ENCODE measurements around the gene ANAPC16. TPM values are rescaled to one million over a fixed set of nuclear protein-coding genes. Genes with fewer than 3 reads are reported as not detected.
A peak's percentile ranks its signal among the peaks of the same experiment; 100 is the strongest.

ANAPC16 gene
- total RNA-seq, 1 experiment from 2014 or later: 110 TPM

DNA sequence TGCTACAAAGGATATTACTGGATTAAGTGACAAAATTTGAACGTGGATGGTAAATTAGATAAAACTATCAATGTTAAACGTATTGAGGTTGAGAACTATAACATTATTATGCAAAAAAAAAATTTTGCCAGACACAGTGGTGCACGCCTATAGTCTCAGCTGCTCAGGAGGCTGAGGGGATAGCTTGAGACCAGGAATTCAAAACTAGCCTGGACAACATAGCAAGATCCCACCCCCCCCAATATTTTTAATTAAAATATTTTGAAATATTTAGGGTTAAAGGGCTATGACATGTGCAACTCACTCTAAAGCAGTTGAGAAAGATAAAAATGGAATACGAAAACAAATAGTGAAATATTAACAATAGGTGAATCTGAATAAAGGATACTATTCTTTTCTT is 45.1 kb upstream of the ANAPC16 start:
- intact Hi-C loops (cut with micrococcal nuclease): no loop called here
- Mint-ChIP-seq H3K9me3 (ENCODE audit: unreplicated experiment) (no peaks in the 10 kb centered on the region), H3K4me3 (ENCODE audit: unreplicated experiment) (no peak overlapping the region), H3K27ac (ENCODE audit: low read depth, unreplicated experiment) (peak overlapping the region; percentile 52), H3K4me1 (ENCODE audit: insufficient read depth, unreplicated experiment) (peaks cover 21% of the 10 kb centered on the region), H3K27me3 (ENCODE audit: insufficient read depth, unreplicated experiment) (no peaks in the 10 kb centered on the region), H3K36me3 (ENCODE audit: insufficient read depth, unreplicated experiment) (peaks cover 15% of the 10 kb centered on the region)
- BruUV-seq (replicated peaks): no TSS peak
- DNase-seq (ENCODE audit: unreplicated experiment): no peak
- TF ChIP-seq, protein P1, sequence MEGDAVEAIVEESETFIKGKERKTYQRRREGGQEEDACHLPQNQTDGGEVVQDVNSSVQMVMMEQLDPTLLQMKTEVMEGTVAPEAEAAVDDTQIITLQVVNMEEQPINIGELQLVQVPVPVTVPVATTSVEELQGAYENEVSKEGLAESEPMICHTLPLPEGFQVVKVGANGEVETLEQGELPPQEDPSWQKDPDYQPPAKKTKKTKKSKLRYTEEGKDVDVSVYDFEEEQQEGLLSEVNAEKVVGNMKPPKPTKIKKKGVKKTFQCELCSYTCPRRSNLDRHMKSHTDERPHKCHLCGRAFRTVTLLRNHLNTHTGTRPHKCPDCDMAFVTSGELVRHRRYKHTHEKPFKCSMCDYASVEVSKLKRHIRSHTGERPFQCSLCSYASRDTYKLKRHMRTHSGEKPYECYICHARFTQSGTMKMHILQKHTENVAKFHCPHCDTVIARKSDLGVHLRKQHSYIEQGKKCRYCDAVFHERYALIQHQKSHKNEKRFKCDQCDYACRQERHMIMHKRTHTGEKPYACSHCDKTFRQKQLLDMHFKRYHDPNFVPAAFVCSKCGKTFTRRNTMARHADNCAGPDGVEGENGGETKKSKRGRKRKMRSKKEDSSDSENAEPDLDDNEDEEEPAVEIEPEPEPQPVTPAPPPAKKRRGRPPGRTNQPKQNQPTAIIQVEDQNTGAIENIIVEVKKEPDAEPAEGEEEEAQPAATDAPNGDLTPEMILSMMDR (IDR thresholded peaks at IDR 0.05; ENCODE audit: unreplicated experiment): no peak
- ChIA-PET POLR2A (interaction anchor here (0.5 to 2.0 kb wide), 7 partner anchors 10 to 161 kb away, joined by 3 to 8 read pairs (median 3); partner anchors contain the start of gene ASCC1), CTCF (interaction anchor here (0.5 to 1.1 kb wide), 4 partner anchors 38 to 127 kb away, joined by 3 to 4 read pairs (median 3); no protein-coding TSS in a partner anchor)

DNA sequence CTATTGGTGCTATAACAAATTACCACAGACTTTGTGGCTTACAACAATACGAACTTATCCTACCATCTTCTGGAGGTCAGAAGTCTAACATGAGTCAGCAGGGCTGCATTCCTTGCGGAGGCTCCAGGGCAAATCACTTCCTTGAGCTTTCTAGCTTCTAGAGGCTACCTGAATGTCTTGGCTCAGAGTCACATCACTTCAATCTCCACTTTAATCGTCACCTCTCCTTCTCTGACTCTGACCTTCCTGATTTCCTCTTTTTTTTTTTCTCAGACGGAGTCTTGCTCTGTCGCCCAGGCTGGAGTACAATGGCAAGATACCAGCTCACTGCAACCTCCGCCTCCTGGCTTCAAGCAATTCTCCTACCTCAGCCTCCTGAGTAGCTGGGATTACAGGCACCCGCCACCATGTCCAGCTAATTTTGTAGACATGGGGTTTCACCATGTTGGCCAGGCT is 44.6 kb upstream of the ANAPC16 start:
- ChIA-PET POLR2A (interaction anchor here (0.6 to 2.0 kb wide), 7 partner anchors 11 to 161 kb away, joined by 3 to 8 read pairs (median 3); partner anchors contain the start of gene ASCC1), CTCF (interaction anchor here (0.5 to 1.1 kb wide), 6 partner anchors 14 to 127 kb away, joined by 3 to 6 read pairs (median 3); no protein-coding TSS in a partner anchor)
- Mint-ChIP-seq H3K27me3 (ENCODE audit: insufficient read depth, unreplicated experiment) (no peaks in the 10 kb centered on the region), H3K27ac (ENCODE audit: low read depth, unreplicated experiment) (peak overlapping the region; percentile 67), H3K4me1 (ENCODE audit: insufficient read depth, unreplicated experiment) (peaks cover 21% of the 10 kb centered on the region), H3K4me3 (ENCODE audit: unreplicated experiment) (peak overlapping the region; percentile 35), H3K36me3 (ENCODE audit: insufficient read depth, unreplicated experiment) (peaks cover 15% of the 10 kb centered on the region), H3K9me3 (ENCODE audit: unreplicated experiment) (no peaks in the 10 kb centered on the region)
- TF ChIP-seq, protein P1 (IDR thresholded peaks at IDR 0.05; ENCODE audit: unreplicated experiment): no peak
- intact Hi-C loops (cut with micrococcal nuclease): no loop called here
- BruUV-seq (replicated peaks): no TSS peak
- DNase-seq (ENCODE audit: unreplicated experiment): peak; percentile 92

DNA sequence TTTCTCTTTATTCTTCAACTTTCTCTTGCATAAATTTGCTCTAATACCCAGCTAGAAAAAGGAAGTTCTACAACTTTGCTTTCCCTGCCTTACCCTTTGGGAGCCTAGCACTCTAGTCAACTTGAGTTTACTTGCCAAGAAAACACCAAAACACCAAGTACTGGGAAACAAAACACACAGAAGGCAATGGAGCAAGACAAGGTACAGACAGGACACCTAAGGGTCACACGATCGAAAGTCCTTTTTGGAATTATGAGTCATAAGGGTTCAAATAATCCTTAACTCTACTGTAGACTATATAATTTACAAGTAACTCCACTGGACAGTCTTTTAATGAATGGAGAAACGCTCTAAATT is 42.6 kb upstream of the ANAPC16 start:
- no peak overlapping the region for H3K4me3 Mint-ChIP-seq (ENCODE audit: unreplicated experiment)
- no peaks in the 10 kb centered on the region for H3K27me3 Mint-ChIP-seq (ENCODE audit: insufficient read depth, unreplicated experiment)
- intact Hi-C loops (cut with micrococcal nuclease): no loop called here
- no TSS peak for BruUV-seq (replicated peaks)
- no peak overlapping the region for H3K27ac Mint-ChIP-seq (ENCODE audit: low read depth, unreplicated experiment)
- H3K9me3 Mint-ChIP-seq (ENCODE audit: unreplicated experiment): no peaks in the 10 kb centered on the region
- TF ChIP-seq, protein P1 (IDR thresholded peaks at IDR 0.05; ENCODE audit: unreplicated experiment): no peak
- peak; percentile 9 for DNase-seq (ENCODE audit: unreplicated experiment)
- peaks cover 21% of the 10 kb centered on the region for H3K4me1 Mint-ChIP-seq (ENCODE audit: insufficient read depth, unreplicated experiment)
- CTCF ChIA-PET: interaction anchor here (0.6 to 1.2 kb wide), 4 partner anchors 16 to 825 kb away, joined by 3 to 9 read pairs (median 6); partner anchors contain the start of genes ANAPC16 and ASCC1
- H3K36me3 Mint-ChIP-seq (ENCODE audit: insufficient read depth, unreplicated experiment): peaks cover 2% of the 10 kb centered on the region
- POLR2A ChIA-PET: interaction anchor here (1.0 to 1.8 kb wide), 3 partner anchors 38 to 90 kb away, joined by 3 to 5 read pairs (median 3); no protein-coding TSS in a partner anchor

DNA sequence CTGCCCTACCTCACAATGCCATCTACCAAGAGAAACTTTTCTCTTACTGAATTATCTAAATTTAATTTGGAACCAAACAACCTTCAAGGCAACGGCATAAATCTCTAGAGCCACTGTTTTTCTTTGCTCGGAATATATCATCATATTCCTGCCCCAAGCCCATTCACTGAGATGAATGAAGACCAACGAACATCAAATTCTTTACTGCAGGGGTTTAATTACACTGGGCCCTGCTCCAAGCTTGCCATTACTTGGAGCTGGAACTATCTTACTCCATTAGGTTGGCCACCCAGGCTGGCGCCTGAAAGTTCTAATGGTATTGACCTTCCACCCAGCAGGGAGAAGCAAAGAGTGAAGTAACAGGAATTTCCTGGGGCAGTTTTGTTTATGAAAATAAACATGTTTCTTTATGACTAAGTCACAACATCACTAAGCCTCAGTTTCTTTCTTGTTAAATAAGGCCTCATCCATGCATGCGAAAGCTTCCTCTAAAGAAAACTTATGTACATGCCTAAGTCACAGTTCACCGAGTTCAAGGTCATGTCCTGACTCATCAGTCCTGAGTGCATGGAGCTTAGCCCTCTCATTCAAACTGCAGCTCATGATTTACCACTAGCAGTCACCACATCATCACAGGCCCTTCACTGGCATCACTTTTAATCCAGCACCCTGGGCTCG is 42.1 kb upstream of the ANAPC16 start:
- POLR2A ChIA-PET: interaction anchor here (0.7 to 1.9 kb wide), 9 partner anchors 10 to 927 kb away, joined by 3 to 8 read pairs (median 4); partner anchors contain the start of gene DDIT4
- no peaks in the 10 kb centered on the region for H3K27me3 Mint-ChIP-seq (ENCODE audit: insufficient read depth, unreplicated experiment)
- intact Hi-C loops (cut with micrococcal nuclease): no loop called here
- peaks cover 21% of the 10 kb centered on the region for H3K4me1 Mint-ChIP-seq (ENCODE audit: insufficient read depth, unreplicated experiment)
- peak; percentile 61 for DNase-seq (ENCODE audit: unreplicated experiment)
- TF ChIP-seq, protein P1 (IDR thresholded peaks at IDR 0.05; ENCODE audit: unreplicated experiment): no peak
- CTCF ChIA-PET: interaction anchor here (0.6 to 1.2 kb wide), 8 partner anchors 14 to 825 kb away, joined by 3 to 9 read pairs (median 4); partner anchors contain the start of genes ANAPC16 and ASCC1
- H3K36me3 Mint-ChIP-seq (ENCODE audit: insufficient read depth, unreplicated experiment): no peaks in the 10 kb centered on the region
- BruUV-seq (replicated peaks): no TSS peak
- H3K9me3 Mint-ChIP-seq (ENCODE audit: unreplicated experiment): no peaks in the 10 kb centered on the region
- no peak overlapping the region for H3K27ac Mint-ChIP-seq (ENCODE audit: low read depth, unreplicated experiment)
- no peak overlapping the region for H3K4me3 Mint-ChIP-seq (ENCODE audit: unreplicated experiment)
